GM12892 (cell line): ENCODE results near the gene YWHAH.

Experiments used
- POLR2A ChIP-seq: IDR thresholded peaks from 2 replicates; pipeline ENCODE4 v1.6.1; 2011; ENCODE audit warnings: low read depth, low read length, control low read depth
- POLR2AphosphoS5 ChIP-seq: IDR thresholded peaks from 2 replicates; pipeline ENCODE4 v1.6.1; 2011; ENCODE audit warnings: low read depth, low read length, control low read depth
- TAF1 ChIP-seq: IDR thresholded peaks from 2 replicates; pipeline ENCODE4 v1.6.1; 2011; ENCODE audit warnings: low read depth, mild to moderate bottlenecking, control low read depth, low read length, borderline replicate concordance

DNA sequence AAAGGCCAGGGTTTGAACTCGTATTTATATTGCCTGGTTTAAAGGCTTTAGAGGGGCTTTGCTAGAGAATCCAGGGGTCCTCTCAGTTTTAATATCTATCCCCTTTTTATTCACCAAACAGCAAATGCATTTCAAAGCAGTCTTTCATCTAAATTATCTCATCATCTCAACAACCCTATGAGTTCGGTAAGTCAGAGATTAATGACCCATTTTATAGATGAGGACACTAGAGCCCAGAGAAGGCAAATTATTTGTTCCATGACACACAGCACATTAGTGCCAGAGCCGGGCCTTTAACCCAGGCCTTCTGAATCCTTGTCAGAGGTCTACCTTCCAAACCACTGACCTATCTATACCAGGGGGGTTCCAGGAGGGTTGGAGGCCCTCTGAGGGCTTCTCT, 16.8 kb upstream of the YWHAH start:
- no peak for TF ChIP-seq POLR2A
- no peak for TF ChIP-seq POLR2AphosphoS5
- TF ChIP-seq TAF1, result no peak
